ENCODE data around the gene ZNF154. TPM values are rescaled to one million over a fixed set of nuclear protein-coding genes. Genes with fewer than 3 reads are reported as not detected.
"Not testable (repeated sequence)": the region's sequence is repeated elsewhere in the genome, so short reads cannot be mapped to it uniquely, and the experiment has no call there.

Gene ZNF154
- not detected in 2 replicates for total RNA-seq (2014; rRNA removed; shearing (Covaris generic))
- polyA plus RNA-seq (2015; cell fraction: cytosol; rRNA removed) = not detected in 2 replicates
- 0.06 TPM in 1 of 2 replicates, not detected in the other for polyA plus RNA-seq (2015; cell fraction: nucleus; rRNA removed)

GRCh38 chr19:57708641-57709361 is at the start of gene ZNF154:
Gene ZNF154, minus strand, starts transcription at chr19:57709204. Its CDS starts 233 bp downstream, at chr19:57708971.
- DNase-seq (ENCODE audit: low read depth) = no peak

- DNase-seq (ENCODE audit: low read depth) = no peak
These were observed 48.9 kb upstream of the ZNF154 start for GRCh38 chr19:57757941-57758340.

GRCh38 chr19:57755031-57755430 is 46.0 kb upstream of the ZNF154 start:
- DNase-seq (ENCODE audit: low read depth) = no peak

GRCh38 chr19:57754091-57754673 is 45.2 kb upstream of the ZNF154 start:
- DNase-seq (ENCODE audit: low read depth) = no peak

GRCh38 chr19:57748029-57748428 is 39.0 kb upstream of the ZNF154 start:
- DNase-seq (ENCODE audit: low read depth) = no peak

GRCh38 chr19:57747472-57747807 is 38.4 kb upstream of the ZNF154 start:
- no peak for DNase-seq (ENCODE audit: low read depth)

GRCh38 chr19:57746580-57747471 is 37.8 kb upstream of the ZNF154 start, which contains the start of gene ZNF776:
Gene ZNF776, plus strand, starts transcription at chr19:57746815. Its CDS starts 244 bp downstream, at chr19:57747059.
- DNase-seq (ENCODE audit: low read depth) = peak; percentile 86

- not testable (repeated sequence) for DNase-seq (ENCODE audit: low read depth)
These were observed 29.8 kb upstream of the ZNF154 start for GRCh38 chr19:57738770-57739169.

GRCh38 chr19:57738320-57738719 is 29.3 kb upstream of the ZNF154 start:
- DNase-seq (ENCODE audit: low read depth) = peak; percentile 18

- DNase-seq (ENCODE audit: low read depth) = no peak
These were observed 11.9 kb upstream of the ZNF154 start for GRCh38 chr19:57720878-57721277.

- no peak for DNase-seq (ENCODE audit: low read depth)
These were observed 11.0 kb upstream of the ZNF154 start for GRCh38 chr19:57719901-57720519.

- DNase-seq (ENCODE audit: low read depth) = no peak
These were observed 10.4 kb upstream of the ZNF154 start for GRCh38 chr19:57719424-57719823.

GRCh38 chr19:57712222-57712621 is 3.2 kb upstream of the ZNF154 start:
- DNase-seq (ENCODE audit: low read depth) = no peak

GRCh38 chr19:57709616-57710015 is 612 bp upstream of the ZNF154 start:
- no peak for DNase-seq (ENCODE audit: low read depth)

- DNase-seq (ENCODE audit: low read depth) = no peak
These were observed 2.7 kb downstream of the ZNF154 start for GRCh38 chr19:57706346-57706745.

GRCh38 chr19:57701625-57702024 is 7.4 kb downstream of the ZNF154 start:
- DNase-seq (ENCODE audit: low read depth) = no peak

GRCh38 chr19:57689750-57690149 is 19.3 kb downstream of the ZNF154 start:
- no peak for DNase-seq (ENCODE audit: low read depth)

- no peak for DNase-seq (ENCODE audit: low read depth)
These were observed 20.8 kb downstream of the ZNF154 start for GRCh38 chr19:57688011-57688763.

GRCh38 chr19:57687363-57688010 is 21.5 kb downstream of the ZNF154 start:
- DNase-seq (ENCODE audit: low read depth) = no peak

- no peak for DNase-seq (ENCODE audit: low read depth)
These were observed 22.3 kb downstream of the ZNF154 start for GRCh38 chr19:57686727-57687126.
